HG02840 (cell line): ENCODE measurements around the gene AIF1.
A peak's percentile ranks its signal among the peaks of the same experiment; 100 is the strongest.

Experiments used
- ATAC-seq: cut with Tn5 transposase; IDR thresholded peaks from one replicate; pipeline ENCODE4 v1.9.1; 2021; ENCODE audit warnings: mild to moderate bottlenecking, moderate library complexity, moderate number of reproducible peaks; ENCODE audit not compliant: unreplicated experiment, low FRiP score

AIF1 gene

DNA sequence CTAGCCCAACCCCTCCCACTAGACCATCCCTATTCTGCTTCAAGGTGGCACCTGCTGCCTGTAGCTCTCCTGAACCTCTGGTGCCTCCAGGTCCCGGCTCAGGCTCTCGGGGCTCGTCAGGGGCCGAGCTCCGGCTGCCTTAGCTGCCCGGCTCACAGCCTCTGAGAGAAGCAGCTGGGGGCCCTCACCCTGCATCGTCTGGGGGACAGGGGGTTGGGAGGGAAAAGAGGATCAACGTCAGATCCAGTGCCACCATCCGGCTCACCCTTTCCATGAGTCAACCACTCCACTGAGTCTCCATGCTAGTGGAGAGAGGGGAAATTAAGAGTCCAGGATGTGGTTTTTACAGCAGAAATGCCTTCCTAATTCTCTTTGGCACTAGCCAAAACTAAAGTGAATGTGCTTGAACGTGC, 24.4 kb downstream of the AIF1 start:
- no peak for ATAC-seq

DNA sequence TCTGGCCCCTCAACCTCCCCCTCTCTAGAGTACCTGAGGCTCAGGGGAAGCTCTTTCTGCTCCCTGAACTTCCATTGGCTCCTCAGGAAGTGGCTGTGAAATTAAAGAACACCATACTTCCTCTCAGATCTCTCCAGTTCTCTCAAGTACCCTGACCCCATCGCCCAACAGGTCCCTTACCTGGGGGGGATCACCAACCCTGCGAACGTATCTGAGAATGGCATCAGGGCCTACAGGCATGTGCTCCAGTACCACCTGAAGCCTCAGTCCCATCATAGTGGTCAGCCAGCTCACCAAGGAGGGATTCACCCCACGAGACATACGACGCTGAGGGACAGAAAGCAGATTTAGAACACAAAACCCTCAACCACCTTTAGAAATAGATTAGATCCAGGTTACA, 25.6 kb downstream of the AIF1 start:
- ATAC-seq = no peak

DNA sequence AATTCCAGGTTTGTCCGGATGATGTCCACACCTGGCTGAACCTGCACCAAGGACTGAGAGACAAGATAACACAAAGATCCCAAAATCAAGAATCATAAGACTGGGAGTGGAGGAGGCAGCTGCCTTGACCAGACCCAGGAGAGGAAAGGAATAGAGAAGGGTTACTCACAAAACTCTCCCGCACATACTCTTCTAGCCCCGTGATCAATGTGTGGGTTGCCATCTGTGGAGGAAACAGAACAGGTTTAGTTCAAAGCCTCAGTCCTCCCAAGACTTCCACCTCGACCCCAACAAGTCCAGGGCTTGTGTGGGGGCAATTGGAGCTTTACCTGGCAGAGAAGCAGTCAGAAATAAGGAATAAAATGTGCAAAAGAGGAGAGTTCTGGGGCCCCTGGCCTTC, 26.3 kb downstream of the AIF1 start:
- ATAC-seq = no peak

DNA sequence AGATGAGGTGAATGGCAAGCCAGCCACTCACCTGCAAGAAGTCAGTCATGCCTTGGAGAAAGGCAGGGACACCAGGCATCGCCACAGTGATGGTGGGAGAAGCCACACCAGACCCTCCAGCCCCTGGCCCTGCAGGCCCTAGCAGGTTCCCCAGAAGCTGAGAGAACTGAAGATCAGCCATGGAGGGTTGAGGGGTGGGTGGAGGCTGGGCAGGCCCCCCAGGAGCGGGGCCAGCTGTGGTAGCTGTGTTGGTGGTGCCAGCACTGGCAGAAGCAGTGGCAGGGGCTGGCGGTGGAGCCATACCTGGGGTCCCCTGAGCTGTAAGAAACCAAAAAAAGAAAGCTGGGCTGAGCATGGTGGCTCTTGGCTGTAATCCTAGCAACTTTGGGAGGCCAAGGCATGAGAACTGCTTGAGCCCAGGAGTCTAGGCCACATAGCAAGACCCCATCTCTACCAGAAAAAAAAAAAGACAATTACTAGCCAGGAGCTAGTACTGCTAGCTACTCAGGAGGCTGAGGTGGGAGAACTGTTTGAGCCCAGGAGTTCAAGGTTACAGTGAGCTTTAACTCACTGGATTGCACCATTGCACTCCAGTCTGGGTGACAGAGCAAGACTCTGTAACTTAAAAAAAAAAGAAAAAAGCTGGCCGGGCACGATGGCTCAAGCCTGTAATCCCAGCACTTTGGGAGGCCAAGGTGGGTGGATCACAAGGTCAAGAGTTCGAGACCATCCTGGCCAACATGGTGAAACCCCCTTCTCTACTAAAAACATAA, 27.9 kb downstream of the AIF1 start:
- no peak for ATAC-seq

DNA sequence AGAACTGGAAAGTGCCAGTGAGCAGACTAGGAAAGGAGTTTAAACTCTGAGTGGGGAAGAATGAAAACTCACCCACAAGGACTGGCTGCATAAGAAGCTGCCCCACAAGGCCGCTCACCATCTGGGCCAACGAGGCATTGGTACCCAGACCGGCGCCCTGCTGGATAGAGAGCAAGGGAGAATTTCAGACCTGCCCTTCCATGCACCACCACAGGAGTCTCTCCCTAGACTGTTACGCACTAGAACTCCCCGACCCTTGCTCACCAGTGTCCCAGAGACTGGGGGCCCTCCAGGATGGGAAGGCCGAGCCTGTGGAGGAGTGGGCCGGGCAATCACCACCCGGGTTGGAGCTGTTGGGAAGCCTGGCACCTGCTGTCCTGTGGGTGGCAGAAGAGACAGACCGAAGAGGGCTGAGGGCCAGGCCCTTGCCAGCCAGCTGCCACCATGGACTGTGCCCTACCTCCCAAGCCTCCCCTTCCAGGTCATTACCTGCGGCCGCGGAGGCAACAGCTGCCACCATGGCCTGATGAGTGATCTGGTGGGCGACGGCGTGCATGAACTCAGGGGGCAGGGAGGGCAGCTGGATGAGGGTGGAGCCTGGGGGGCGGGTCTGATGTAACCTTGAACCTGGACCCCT, 28.9 kb downstream of the AIF1 start:
- ATAC-seq = no peak

DNA sequence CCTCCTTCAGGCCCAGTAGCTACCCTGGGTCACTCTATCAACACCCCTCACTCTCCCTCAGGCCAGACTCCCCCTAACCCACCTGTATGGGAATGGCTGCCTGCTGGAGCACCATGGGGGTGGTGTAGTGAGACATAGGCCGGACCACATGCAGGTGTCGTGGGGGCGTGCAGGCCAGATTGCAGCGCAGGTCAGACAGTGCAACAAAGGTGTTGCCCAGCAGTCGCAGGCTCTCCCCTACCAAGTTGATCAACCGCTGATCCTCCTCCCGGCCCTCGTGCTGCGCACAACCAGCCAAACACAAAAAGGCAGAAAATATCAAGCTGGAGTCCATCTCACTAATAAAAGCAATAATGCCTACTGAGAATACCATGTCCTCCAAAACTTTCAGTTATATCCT, 30.3 kb downstream of the AIF1 start:
- ATAC-seq = no peak

DNA sequence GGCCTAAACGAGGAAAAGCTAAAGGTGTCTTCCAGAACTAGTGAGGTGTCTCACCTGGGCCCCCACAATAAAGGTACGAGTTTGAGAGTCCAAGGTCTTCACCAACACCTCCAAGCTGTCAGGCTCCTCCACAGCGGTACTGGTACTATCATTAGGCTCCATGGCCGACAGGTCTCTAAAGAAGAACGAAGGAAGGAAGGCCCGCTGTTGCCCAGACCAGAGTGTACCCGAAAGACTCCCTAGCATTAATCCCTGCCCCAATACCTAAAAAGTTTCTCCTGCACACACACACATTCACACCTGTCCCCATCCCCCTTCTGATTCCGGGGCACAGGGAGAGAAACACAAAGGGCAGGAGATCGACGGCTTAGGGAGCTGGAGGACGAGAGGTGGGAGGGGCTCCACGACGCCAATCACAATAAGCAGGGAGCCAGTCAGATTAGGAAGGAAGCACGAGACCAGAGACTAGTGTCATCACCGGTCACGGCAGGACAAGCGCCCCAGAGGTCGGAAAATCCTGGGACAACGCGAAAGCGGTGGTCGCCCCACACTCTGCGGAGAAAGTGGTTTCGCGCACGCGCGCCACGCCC, 36.7 kb downstream of the AIF1 start:
- ATAC-seq = peak; percentile 34

DNA sequence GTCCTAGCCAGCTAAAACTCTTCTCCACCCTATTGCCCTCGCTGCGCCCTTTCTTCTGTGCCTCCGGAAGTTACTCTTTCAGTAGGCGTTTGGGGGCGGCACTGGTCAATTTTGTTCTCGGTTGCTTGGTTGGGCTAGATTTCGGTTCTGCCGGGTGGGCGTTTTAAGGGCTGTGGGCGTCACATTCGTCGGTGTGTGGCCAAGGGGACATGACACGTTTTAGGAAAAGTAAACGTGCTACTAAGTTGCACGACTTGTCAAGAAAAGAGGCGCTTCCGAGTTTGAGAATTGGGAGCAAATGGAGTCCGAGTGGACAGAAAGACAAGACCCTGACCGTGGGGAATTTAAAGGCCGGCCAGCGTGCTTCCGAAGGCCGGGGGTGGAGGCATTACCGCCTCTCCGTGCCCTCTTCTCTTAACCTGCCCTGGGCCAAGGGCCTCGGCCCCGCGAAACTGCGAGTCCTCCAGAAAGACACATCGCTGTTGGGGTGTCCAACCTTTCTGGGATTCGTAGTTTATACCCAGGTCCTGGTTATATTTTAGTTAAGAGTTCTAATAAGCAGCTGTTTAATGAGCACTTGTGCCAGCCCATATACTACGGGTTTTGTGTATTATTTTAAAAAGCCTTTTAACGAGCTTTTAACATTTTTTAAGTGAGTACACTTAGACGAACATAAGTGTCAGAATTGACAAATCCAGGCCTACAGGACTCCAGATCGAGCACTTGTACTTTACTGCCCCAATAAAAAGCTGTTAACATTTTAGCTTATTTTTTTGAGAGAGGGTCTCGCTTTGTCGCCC, 38.1 kb downstream of the AIF1 start:
- peak; percentile 42 for ATAC-seq

DNA sequence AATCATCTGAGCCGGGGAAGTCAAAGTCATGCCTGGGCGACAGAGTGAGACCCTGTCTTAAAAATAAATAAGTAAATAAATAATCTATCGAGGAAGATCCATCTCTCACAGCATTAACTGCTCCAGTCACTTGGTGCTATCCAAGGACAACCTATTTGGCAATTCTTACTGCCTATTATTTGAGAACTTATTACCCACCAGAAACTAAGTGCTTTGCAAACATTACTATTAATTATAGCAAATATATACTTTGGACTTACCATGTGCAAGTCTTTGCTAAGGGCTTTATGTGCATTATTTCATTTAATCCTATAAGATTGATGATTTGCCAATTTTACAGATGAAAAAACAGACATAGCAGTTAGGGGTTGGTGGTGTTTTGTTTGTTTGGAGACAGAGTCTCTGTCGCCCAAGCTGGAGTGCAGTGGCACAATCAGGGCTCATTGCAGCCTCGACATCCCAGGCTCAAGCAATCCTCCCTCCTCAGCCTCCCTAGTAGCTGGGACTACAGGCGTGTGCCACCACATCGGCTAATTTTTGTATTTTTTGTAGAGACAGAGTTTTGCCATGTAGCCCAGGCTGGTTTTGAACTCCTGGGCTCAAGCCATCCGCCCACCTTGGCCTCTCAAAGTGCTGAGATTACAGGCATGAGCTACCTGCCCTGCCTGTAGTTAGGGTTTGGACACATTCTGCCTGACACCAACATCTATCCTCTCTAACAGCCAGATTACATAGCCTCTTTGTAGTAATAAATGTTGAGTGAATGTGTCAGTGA, 39.7 kb downstream of the AIF1 start:
- no peak for ATAC-seq

DNA sequence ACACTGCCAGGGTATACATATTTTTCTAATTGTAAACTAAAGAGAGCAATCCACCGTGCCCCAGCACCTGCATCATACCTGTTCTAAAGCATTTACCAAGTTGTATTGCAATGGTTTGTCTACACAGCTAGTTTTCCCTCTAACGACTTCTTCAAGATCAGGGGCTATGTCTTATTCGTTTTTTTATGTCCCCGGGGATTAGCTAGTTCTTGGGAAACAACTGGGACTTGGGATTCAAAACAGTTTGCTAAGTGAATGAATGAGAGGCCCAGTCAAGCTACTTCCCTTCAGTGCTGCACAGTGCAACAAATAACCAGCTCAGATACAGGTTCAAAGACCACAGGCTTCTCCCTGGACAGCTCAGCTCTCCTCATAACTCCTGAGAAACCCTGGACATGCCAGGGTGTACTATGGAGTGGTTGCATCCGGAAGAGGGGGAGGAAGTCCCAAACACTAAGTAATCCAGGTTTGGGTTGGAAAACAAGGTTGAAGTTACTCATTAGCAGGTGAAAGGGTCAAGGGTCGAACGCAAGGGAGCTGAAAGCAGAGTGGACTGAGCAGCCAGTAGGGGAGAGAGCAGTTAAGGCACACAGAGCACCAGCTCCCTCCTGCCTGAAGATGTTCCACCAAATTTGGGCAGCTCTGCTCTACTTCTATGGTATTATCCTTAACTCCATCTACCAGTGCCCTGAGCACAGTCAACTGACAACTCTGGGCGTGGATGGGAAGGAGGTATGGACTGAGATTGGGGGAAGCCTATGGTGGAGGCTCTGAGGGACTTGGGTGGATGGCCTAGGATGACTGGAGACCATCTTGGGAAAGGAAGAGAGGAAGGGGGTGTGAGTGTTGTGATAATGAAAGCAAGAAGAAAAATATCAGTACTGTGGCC, 40.6 kb downstream of the AIF1 start, which contains the start of gene APOM:
Gene APOM (plus strand): TSS at position 546 of the 889 bp plus-strand sequence. CDS start 73 bp downstream, at position 619.
- ATAC-seq = no peak

DNA sequence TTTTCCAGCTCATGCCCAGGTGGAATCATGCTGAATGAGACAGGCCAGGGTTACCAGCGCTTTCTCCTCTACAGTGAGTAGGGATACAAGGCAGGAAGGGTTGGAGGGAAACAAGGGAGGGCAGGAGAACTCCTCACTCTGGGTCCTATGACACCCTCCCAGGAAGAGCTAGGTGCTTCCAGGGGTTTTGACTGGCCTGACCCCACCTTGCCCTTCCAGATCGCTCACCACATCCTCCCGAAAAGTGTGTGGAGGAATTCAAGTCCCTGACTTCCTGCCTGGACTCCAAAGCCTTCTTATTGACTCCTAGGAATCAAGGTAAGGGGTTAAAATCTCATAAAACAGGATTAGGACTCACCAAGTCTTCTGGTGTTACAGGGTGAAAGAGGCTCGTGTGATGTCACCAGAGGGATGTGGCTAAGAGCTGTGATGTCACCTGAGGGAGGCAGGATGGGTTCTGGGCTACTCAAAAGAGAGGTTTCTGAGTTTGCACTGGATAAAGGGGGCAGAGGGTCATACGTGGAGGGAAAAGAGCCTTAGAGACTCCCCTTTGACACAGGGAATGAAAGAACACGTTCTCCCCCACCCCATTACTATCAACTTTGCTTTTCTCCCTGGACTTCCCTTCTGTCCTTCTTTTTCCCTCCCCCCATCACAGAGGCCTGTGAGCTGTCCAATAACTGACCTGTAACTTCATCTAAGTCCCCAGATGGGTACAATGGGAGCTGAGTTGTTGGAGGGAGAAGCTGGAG, 42.5 kb downstream of the AIF1 start:
- ATAC-seq = no peak

DNA sequence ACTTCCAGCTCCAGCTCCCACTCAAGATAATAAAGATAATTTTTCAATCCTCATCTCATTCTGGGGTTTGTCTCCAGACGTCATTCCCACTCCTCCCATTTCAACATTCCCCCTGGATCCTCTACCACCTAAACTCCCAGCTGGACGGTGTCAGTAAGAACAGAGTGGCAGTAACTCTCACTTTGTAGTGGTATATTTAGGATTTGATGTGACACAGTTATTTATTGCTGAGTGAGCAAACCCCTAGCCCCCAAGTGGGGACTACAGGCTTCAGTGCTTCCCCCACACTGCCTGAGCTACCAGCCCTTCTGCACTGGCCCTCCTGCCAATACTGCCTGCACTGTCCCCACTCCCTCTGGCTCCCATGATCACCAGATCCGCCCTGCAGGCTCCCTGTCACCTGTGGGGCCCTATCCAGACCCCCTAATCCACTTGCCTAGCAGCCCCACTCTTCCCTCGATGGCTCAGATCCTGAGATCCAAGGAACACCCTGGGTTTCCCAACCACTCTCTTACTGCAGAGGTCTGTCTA, 43.2 kb downstream of the AIF1 start:
- ATAC-seq = no peak

DNA sequence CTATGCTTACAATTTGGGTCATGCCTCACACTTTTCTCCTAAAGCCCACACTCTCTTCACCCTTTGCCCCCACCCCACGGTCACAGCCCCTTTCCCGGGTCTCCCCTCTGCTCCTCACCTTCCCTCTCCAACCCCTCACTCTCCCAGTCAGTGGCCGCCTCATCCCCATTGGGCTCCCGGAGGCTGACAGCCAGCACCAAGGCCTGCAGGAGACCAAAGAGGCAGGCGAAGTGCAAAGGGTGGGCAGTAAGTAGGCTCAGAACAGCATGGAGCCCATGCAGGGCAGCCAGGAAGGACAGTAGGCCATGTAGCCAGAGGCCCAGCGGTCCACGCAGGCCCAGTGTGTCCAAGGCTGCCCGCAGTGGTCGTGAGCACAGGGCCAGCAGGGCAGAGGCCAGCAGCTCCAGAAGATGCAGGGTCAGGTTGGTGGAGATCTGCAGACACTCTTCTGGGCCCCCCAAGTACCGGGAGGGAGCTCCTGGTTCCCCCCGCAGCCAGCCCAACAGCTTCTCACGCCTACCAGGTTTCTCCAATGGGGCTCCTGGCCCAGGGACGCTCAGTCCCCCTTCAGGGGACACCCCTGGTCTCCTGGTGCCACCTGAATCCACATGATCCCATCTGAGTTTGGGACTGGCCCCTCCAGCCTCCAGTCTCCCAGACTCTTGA, 44.1 kb downstream of the AIF1 start:
- no peak for ATAC-seq

DNA sequence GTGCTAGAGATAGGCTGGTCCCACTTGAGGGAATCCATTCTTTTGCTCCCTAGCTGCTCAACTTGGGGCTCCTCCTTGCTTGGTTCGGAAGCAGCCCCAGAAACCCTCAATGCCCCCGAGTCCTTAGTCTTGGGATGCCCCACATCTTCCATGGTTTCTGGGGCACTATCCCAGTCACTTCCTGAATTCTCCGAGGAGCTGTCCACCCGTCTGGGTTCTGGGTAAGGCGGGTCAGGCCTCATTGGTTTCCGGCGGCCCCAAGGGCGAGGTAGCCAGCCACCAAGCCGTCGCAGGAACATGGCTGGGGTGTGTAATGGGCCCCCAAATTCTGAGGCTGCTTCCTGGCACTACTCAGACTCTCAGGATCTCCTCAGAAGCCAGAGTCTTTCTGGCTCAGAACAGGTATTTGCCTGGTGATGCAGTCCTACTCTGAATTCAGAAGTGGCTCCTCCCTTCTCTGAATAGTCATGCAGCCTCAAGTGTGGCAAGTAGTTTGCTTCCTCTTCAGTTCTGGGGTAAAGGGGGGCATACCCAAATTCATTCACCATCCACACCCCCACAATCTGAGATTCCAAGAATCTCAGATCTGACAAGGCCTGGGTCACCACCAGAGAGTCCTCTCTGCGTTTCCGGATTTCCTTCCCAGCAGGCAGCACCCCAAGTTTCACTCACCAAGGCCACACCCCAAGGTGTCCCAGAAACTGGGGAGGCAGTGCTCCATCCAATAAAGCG, 44.8 kb downstream of the AIF1 start:
- no peak for ATAC-seq

DNA sequence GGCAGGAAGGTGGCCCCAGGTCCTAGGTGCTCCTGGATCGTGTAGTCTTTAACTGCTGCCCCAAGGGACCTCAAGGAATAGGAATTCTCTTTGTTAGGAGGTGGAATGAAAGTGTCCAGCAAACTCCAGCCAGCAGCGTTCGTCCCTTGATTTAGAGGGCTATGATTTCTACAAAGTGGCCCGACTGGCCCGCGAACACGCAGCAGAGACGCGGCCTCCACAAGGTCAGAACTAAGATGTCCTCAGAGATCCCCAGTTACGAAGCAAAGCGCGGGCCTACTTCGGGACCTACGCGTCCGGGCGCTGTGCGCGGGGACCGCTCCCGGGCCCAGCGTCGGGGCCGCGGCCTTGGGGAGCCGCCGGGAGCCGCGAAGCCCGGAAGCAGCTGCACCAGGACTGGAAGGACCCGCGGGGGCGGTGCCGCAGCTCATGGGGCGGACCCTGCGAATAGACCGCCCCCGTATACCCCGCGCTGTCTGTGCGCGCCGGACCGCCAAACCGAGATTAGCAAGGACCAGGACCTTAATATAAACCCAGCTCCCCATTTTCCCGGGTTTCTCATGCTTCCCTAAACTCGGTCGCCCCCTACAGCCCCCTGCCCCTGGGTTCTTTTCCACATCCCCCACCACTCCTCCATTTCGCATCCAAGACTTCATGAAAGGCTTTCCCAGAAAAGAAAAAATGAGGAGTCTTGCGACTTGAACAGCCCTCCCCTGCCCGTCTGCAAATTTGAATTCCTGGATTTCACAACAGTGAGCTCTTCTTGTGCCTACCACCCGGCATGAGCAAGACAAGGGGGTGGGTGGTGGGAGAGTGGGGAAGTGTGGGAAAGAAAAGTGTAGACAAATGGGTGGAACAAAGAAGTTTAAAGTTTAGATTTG, 45.6 kb downstream of the AIF1 start, which contains the start of gene C6orf47:
Gene C6orf47 (minus strand): TSS at position 398 of the 881 bp plus-strand sequence. CDS start 831 bp downstream, outside the sequence.
- no peak for ATAC-seq
